NK-92 (cell line): Measurements from ENCODE around the gene SIK2.

Experiments
- DNase-seq: peaks from one replicate; lab custom pipeline; 2025; ENCODE audit not compliant: unreplicated experiment; lab: John Stamatoyannopoulos, UW

The SIK2 gene

GRCh38 chr11:111601979-111602864 lies at the start of gene SIK2:
Gene SIK2, plus strand, starts transcription at chr11:111602449. Its CDS starts 115 bp downstream, at chr11:111602564.
- DNase-seq: no peak

DNA sequence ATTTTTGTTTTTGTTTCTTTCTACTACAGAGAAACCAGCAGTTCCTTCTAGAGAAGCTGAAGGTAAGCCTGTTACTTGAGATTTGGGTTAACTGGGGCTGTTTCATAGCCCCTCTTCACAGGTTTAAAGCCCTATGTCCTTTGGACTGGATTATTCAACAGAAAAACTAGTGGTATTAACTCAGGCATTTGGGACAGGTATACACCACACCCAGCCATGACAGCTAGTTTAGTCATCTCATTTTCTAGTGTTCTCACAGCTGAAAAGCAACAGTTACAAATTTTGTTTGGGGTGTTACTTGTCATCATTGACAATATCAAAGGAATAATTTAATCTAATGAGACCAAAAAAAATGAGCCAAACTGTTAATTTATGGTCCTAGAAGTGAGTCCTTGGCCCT lies 47.7 kb upstream of the SIK2 start:
- DNase-seq: no peak

DNA sequence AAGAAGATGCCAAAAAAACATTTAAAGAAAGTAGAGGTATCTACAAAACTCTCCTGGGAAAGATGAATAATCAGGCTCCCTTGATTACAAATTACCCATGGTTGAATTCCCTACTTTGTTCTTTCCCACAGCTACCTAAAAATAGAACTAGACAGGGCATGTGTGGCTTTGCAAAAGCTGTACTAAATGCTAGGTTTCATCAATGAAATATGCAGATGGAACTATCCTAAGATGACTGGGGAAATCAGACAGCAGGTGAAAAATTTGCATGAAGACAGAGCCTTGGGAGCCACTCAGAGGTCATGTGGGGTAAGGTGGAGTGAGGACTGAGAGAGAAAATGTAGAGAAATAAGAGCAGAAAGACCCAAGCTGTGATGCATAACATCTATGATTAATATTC lies 47.0 kb upstream of the SIK2 start:
- DNase-seq: no peak

- no peak for DNase-seq
These were observed 44.7 kb upstream of the SIK2 start for GRCh38 chr11:111557425-111558111.

DNA sequence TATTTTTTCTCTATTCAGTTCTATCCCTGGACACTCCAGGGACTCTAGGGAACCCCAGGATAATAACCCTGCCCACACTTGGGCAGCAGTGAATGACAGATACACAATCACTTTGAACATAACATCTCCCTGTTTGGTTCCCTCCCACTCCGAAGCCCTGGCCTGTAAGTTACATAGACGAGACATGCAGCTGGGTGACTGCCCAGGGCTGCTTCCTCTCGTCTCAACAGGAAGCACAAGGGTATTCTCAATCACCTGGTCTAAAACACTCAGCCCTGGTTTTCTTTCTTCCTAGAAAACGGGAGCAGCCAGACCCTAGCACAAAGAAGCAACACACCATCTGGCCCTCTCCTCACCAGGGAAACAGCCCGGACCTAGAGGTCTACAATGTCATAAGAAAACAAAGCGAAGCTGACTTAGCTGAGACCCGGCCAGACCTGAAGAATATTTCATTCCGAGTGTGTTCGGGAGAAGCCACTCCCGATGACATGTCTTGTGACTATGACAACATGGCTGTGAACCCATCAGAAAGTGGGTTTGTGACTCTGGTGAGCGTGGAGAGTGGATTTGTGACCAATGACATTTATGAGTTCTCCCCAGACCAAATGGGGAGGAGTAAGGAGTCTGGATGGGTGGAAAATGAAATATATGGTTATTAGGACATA lies 42.3 kb upstream of the SIK2 start:
- DNase-seq: no peak

- DNase-seq: no peak
These were observed 41.4 kb upstream of the SIK2 start for GRCh38 chr11:111560800-111561199.

DNA sequence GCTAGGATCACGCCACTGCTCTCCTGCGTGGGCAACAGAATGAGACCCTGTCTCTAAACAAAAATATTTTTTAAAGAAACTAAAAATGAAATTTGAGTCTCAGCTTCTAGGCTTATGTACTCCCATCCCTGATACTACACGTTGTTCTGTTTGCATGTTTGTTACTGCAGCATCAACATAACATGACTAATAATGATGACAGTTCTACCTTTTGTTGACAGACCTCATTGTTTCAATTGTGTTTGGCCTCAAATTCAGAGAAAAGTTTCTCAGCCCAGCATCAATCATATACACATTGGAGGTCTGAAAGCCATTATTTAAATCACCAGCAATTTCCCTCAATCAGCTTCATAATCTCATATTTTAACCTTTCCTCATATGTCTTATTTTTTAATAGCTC lies 40.9 kb upstream of the SIK2 start:
- DNase-seq: no peak

- DNase-seq: no peak
These were observed 40.4 kb upstream of the SIK2 start for GRCh38 chr11:111561791-111562325.

DNA sequence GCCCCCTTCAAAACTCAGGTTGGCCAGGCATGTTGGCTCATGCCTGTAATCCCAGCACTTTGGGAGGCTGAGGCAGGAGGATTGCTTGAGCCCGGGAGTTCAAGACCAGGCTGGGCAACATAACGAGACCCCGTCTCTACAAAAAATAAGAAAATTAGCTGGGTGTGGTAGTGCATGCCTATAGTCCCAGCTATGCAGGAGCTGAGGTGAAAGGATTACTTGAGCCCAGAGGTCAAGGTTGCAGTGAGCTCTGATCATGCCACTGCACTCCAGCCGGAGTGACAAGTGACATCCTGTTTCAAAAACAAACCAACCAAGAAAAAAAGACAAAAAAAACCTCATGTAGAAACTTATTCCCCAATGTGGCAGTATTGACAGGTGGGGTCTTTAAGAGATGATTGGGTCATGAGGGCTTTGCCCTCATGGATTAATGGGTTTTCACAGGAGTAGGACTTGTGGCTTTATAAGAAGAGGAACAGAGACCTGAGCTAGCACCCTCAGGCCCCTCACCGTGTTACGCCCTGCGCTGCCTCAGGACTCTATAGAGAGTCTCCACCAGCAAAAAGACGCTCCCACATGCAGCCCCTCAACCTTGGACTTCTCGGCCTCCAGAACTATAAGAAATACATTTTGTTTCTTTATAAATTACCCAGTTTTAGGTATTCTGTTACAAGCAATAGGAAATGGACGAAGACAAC lies 39.4 kb upstream of the SIK2 start:
- DNase-seq: no peak

- DNase-seq: no peak
These were observed 37.0 kb upstream of the SIK2 start for GRCh38 chr11:111565114-111565720.

DNA sequence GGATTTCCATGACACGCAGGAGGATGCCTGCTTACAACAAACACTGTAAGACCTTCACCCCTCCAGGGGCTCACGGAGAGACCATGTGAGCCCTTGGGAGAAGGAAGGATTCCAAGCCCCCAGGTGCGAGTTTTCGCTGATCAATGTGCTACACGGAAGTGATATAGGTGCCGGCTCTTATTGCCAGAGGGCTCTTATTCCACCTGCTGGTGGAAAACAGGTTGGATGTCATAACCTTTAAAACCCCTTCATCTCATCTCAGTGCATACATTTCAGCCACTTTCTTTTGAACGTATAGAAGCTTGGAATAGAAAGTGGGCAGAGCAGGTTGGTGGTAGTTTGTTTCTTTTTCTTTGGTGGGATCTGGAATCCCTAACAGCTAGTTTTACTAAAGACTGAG lies 35.9 kb upstream of the SIK2 start:
- DNase-seq: no peak

GRCh38 chr11:111569476-111569875 lies 32.8 kb upstream of the SIK2 start:
- DNase-seq: no peak

DNA sequence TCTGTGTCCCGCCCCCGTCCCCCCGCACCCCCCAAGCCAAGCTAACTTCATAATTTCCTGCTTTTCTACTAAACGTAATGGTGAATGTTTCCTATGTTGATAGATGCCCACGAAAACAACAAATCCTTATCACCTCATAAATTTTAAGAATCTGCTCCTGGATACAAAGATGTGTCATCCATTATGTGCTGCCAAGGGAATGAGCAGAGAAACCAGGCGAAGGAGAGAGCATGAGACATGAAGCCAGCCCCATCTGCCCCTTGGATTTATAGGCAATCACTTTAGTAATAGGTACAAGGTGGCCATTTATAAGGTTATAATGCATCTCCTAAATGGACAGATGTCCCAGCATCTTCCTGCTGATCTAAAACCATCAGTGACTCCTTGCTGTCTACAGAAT lies 31.5 kb upstream of the SIK2 start:
- no peak for DNase-seq

DNA sequence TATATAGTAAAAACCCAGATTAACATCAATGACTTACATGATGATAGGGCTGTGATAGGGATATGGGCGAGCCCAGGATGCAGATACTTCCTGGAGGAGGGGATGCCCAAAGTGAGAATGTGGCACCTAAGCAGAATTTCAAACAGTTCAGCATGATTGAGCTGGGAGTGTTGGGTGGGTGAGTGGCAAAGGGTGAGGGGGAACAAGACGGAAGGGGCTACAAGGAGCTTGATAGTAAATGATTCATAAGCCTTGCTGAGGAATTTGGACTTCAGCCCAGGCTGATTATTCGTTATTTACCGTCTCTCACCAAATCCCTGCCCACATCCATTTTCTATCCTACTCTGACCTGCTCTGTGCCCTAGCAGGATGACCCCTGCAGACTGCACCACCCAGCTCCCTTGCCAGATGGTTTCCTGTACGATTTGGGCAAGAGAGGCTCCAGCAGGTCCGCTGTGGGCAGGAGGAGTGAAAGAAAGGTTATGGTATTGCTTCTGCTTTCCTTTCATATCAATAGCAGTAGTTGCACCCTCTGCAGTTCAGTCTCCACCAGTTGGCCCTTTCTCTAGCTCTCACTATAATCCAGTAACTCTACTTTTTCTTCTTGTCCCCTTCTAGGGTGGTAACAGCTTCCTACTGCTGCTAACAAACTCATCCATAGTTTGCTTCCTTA lies 30.3 kb upstream of the SIK2 start:
- no peak for DNase-seq

GRCh38 chr11:111572581-111572980 lies 29.7 kb upstream of the SIK2 start:
- no peak for DNase-seq

DNA sequence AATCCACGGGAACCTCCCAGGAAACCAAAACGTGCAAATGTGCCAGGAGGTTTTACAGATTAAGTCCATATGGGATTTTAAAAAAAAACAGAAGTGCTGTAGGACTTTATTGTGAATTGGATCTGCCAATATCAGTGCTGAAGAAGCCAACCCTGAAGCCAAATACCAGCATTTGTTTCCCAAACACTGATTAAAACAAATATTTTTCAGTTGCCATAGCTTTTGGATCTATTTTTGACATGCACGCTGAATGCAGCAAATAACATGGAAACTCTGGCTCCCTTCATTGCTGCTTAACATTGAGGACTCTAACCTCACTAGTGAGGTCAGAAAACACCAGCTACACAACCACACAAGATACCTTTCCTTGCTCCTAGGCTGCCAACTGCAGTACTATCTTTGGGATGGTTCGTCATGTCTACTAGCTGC lies 28.4 kb upstream of the SIK2 start:
- DNase-seq: no peak

- no peak for DNase-seq
These were observed 27.6 kb upstream of the SIK2 start for GRCh38 chr11:111574373-111575225.

DNA sequence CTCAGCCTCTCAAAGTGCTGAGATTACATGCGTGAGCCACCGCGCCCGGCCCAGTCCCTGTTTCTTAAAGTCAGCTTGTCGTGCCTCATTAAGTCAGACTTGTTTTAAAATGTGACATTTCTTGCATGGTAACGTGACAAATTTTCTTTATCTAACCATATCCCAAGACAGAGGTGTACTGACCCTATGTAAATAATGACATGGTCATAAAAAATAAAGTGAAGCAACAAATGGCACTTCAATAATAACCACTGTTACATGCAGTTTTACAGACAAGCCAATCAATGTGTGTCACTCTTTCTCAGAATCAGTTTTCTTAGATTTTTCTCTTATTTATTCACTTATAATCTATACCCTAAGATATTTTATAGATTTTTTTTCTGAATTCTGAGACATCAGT lies 26.5 kb upstream of the SIK2 start:
- no peak for DNase-seq

DNA sequence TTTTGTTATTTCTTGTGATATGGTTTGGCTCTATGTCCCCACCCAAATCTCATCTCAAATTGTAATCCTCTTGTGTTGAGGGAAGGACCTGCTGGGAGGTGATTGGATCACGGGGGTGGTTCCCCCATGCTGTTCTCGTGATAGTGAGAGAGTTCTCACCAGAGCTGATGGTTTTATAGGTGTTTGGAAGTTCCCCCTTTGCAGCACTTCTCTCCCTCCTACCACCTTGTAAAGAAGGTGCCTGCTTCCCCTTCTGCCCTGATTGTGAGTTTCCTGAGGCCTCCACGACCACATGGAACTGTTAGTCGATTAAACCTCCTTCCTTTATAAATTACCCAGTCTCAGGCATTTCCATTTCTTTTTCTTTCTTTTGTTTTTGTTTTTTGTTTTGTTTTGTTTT lies 24.4 kb upstream of the SIK2 start:
- no peak for DNase-seq
